Vagina (tissue), 2 donors: ENCODE data around the gene FLT1.

Experiments used
- CTCF ChIP-seq, 3 experiments: fragments of 450-650 bp in 2 of 3; fragments of 200-600 bp in 1 of 3; sonication (generic) in 1 of 3; IDR thresholded peaks; one replicate each; pipeline ENCODE4 v1.5.1; 2017 to 2019; ENCODE audit warnings: antibody characterized with exemption in 3 of 3, mild to moderate bottlenecking in 2 of 3, moderate library complexity in 2 of 3
- POLR2A ChIP-seq, 2 donors: fragments of 450-650 bp; IDR thresholded peaks; one replicate each; pipeline ENCODE4 v1.6.1; 2017; ENCODE audit warnings: antibody characterized with exemption in 2 of 2, mild to moderate bottlenecking in 2 of 2, moderate library complexity in 2 of 2
- POLR2AphosphoS5 ChIP-seq, 2 donors: sonication (generic); formaldehyde crosslinking; IDR thresholded peaks; one replicate each; pipeline ENCODE4 v1.9.0; 2017; ENCODE audit warnings: antibody characterized with exemption in 2 of 2, mild to moderate bottlenecking in 2 of 2, low read depth in 1 of 2; ENCODE audit not compliant: insufficient read depth in 1 of 2

GRCh38 chr13:28321756-28322155 is 173.2 kb downstream of the FLT1 start:
- TF ChIP-seq CTCF (IDR thresholded peaks at IDR 0.05) (no peak), POLR2AphosphoS5 (IDR thresholded peaks at IDR 0.05; ENCODE audit: insufficient read depth in 1 of 2, low read depth in 1 of 2) (no peak), POLR2A (IDR thresholded peaks at IDR 0.05) (no peak)
